ENCODE measurements around the gene SCYL2.

SCYL2 gene

GRCh38 chr12:100247765-100248164 is 19.2 kb upstream of the SCYL2 start:
- H3K9ac ChIP-seq = no peak overlapping the region
- no peaks in the 10 kb centered on the region for H3K27me3 ChIP-seq (ENCODE audit: insufficient read depth, low read depth)
- TF ChIP-seq, protein P1, sequence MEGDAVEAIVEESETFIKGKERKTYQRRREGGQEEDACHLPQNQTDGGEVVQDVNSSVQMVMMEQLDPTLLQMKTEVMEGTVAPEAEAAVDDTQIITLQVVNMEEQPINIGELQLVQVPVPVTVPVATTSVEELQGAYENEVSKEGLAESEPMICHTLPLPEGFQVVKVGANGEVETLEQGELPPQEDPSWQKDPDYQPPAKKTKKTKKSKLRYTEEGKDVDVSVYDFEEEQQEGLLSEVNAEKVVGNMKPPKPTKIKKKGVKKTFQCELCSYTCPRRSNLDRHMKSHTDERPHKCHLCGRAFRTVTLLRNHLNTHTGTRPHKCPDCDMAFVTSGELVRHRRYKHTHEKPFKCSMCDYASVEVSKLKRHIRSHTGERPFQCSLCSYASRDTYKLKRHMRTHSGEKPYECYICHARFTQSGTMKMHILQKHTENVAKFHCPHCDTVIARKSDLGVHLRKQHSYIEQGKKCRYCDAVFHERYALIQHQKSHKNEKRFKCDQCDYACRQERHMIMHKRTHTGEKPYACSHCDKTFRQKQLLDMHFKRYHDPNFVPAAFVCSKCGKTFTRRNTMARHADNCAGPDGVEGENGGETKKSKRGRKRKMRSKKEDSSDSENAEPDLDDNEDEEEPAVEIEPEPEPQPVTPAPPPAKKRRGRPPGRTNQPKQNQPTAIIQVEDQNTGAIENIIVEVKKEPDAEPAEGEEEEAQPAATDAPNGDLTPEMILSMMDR (conservative IDR thresholded peaks at IDR 0.05; ENCODE audit: low read depth, low read length) = no peak

GRCh38 chr12:100248886-100249285 is 18.1 kb upstream of the SCYL2 start:
- TF ChIP-seq, protein P1 (conservative IDR thresholded peaks at IDR 0.05; ENCODE audit: low read depth, low read length) = no peak
- Histone ChIP-seq H3K27me3 (ENCODE audit: insufficient read depth, low read depth) (no peaks in the 10 kb centered on the region), H2AFZ (ENCODE audit: low read depth) (no peak overlapping the region), H3K36me3 (ENCODE audit: insufficient read depth) (no peaks in the 10 kb centered on the region), H3K79me2 (ENCODE audit: insufficient read depth, low read depth) (no peaks in the 10 kb centered on the region), H4K20me1 (ENCODE audit: insufficient read depth) (no peaks in the 10 kb centered on the region), H3K4me2 (no peak overlapping the region), H3K9ac (no peak overlapping the region), H3K4me3 (IDR thresholded peaks at IDR 0.05; ENCODE audit: insufficient read depth, low read depth, low read length) (no peak overlapping the region), H3K4me1 (ENCODE audit: low read depth, poor library complexity, severe bottlenecking) (no peaks in the 10 kb centered on the region), H3K27ac (no peak overlapping the region)

More at GRCh38 chr12:100247765-100248164, 19.2 kb upstream of the SCYL2 start:
- H4K20me1 ChIP-seq (ENCODE audit: insufficient read depth) = no peaks in the 10 kb centered on the region
- H3K4me2 ChIP-seq = no peak overlapping the region
- no peaks in the 10 kb centered on the region for H3K36me3 ChIP-seq (ENCODE audit: insufficient read depth)
- no peak overlapping the region for H3K27ac ChIP-seq
- no peaks in the 10 kb centered on the region for H3K4me1 ChIP-seq (ENCODE audit: low read depth, poor library complexity, severe bottlenecking)
- no peak overlapping the region for H3K4me3 ChIP-seq (IDR thresholded peaks at IDR 0.05; ENCODE audit: insufficient read depth, low read depth, low read length)
- no peak overlapping the region for H2AFZ ChIP-seq (ENCODE audit: low read depth)
- H3K79me2 ChIP-seq (ENCODE audit: insufficient read depth, low read depth) = no peaks in the 10 kb centered on the region

- no peak overlapping the region for H3K4me2 ChIP-seq
- H3K4me3 ChIP-seq (IDR thresholded peaks at IDR 0.05; ENCODE audit: insufficient read depth, low read depth, low read length) = no peak overlapping the region
- no peak overlapping the region for H3K27ac ChIP-seq
- H2AFZ ChIP-seq (ENCODE audit: low read depth) = no peak overlapping the region
- H3K79me2 ChIP-seq (ENCODE audit: insufficient read depth, low read depth) = no peaks in the 10 kb centered on the region
- no peaks in the 10 kb centered on the region for H3K4me1 ChIP-seq (ENCODE audit: low read depth, poor library complexity, severe bottlenecking)
- H3K9ac ChIP-seq = no peak overlapping the region
- H3K27me3 ChIP-seq (ENCODE audit: insufficient read depth, low read depth) = no peaks in the 10 kb centered on the region
- H4K20me1 ChIP-seq (ENCODE audit: insufficient read depth) = no peaks in the 10 kb centered on the region
- no peaks in the 10 kb centered on the region for H3K36me3 ChIP-seq (ENCODE audit: insufficient read depth)
- TF ChIP-seq, protein P1 (conservative IDR thresholded peaks at IDR 0.05; ENCODE audit: low read depth, low read length) = no peak
These were observed 17.0 kb upstream of the SCYL2 start for GRCh38 chr12:100249941-100250340.

DNA sequence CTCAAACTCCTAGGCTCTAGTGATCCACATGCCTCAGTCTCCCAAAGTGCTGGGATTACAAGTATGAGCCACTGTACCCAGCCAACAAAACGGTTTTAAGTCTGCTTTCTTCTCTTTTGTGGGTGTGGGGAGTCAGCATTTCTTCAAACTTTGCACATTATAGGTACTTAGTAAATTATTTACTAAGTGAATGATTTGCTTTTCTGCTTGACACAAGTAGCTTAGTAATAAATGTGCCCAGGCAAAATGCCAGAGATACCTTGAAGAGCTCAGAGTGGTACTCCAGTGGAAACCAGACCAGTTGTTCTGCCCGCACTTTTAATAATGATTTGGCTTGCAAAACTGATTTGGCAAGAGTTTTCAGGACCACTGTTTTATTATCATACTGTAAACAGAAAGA is 15.1 kb upstream of the SCYL2 start:
- no peak overlapping the region for H3K27ac ChIP-seq
- H3K36me3 ChIP-seq (ENCODE audit: insufficient read depth) = no peaks in the 10 kb centered on the region
- H3K4me1 ChIP-seq (ENCODE audit: low read depth, poor library complexity, severe bottlenecking) = no peaks in the 10 kb centered on the region
- no peak overlapping the region for H3K4me3 ChIP-seq (IDR thresholded peaks at IDR 0.05; ENCODE audit: insufficient read depth, low read depth, low read length)
- no peak overlapping the region for H3K9ac ChIP-seq
- H3K4me2 ChIP-seq = no peak overlapping the region
- H2AFZ ChIP-seq (ENCODE audit: low read depth) = no peak overlapping the region
- no peaks in the 10 kb centered on the region for H3K79me2 ChIP-seq (ENCODE audit: insufficient read depth, low read depth)
- H3K27me3 ChIP-seq (ENCODE audit: insufficient read depth, low read depth) = no peaks in the 10 kb centered on the region
- TF ChIP-seq, protein P1 (conservative IDR thresholded peaks at IDR 0.05; ENCODE audit: low read depth, low read length) = no peak
- H4K20me1 ChIP-seq (ENCODE audit: insufficient read depth) = no peaks in the 10 kb centered on the region

All from KMS-11 (cell line).